ENCODE results near the gene RNF114.
A peak's percentile ranks its signal among the peaks of the same experiment; 100 is the strongest.
"Not testable (repeated sequence)": the region's sequence is repeated elsewhere in the genome, so short reads cannot be mapped to it uniquely, and the experiment has no call there.

Gene RNF114

DNA sequence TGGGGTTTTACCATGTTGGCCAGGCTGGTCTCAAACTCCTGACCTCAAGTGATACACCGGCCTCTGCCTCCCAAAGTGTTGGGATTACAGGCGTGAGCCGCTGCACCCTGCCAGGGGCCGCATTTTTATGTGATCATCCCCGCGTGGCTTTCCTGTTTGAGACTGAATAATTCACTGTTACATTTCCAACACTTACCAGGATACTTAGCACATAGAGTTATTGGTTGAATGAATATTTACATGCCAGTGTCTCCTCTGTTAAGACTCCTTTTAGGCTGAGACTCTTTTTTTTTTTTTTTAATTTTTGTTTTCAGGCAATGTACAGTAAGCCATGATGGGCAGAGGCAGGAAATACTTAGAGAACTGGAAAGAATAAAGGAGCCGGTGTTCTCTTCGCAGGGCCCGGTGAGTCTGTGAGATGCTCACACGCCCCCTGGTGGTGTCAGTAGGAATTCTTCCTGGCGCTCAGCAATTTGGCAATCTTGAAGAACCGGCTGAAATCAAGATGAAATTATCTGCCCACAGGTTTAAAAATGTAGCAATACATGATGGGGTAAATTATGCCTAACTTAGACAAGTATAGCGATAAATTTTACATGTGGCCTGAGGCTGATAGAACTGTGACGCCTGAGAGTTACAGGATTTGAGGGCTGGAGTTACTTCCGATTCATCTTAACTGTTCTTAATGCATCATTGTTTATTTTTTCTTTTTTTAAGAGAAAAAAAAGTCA is 7.6 kb upstream of the RNF114 start:
- peak; percentile 56 for DNase-seq

DNA sequence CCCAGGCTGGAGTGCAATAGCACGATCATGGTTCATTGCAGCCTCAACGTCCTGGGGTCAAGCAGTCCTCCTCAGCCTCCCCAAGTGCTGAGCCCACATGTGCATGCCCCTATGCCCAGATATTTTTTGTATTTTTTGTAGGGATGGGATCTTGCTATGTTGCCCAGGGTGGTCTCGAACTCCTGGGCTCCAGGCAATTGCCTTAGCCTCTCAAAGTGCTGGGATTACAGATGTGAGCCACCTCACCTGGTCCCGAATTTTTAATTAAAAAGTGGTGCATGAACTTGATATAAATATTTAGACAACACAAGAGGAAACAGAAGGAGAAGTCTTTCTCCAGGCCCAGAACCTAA is 7.1 kb upstream of the RNF114 start:
- DNase-seq: no peak

DNA sequence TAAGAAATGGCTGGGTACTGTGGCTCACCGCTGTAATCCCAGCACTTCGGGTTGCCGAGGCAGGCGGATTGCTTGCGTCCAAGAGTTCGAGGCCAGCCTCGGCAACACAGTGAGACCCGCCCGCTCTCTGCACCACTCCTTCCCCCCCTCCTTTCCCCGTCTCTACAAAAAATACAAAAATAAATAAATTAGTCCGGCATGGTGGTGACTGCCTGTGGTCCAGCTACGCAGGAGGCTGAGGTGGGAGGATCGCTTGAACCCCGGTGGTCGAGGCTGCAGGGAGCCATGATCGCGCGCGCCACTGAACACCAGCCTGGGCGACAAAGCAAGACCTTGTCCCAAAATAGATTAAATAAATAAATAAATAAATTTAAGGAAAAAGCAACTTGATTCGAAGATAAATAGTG is 448 bp upstream of the RNF114 start:
- no peak for DNase-seq

- DNase-seq: no peak
Observed at GRCh38 chr20:49937027-49937929, 1.1 kb downstream of the RNF114 start.

- no peak for DNase-seq
Observed at GRCh38 chr20:49938173-49939163, 2.3 kb downstream of the RNF114 start.

DNA sequence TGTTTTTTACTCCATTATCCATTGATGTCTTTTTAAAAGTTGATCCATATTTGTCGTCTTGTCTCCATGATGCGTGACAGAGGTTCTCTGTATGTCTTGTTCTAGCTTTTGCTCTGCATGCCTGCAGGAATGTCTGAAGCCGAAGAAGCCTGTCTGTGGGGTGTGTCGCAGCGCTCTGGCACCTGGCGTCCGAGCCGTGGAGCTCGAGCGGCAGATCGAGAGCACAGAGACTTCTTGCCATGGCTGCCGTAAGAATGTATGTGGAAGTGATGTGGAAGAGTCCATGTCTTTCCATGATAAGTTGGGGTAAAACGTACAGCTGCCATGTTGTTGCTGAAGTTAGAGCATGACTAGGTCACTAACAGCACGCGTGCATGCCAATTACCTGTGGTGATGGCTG is 5.3 kb downstream of the RNF114 start:
- no peak for DNase-seq

DNA sequence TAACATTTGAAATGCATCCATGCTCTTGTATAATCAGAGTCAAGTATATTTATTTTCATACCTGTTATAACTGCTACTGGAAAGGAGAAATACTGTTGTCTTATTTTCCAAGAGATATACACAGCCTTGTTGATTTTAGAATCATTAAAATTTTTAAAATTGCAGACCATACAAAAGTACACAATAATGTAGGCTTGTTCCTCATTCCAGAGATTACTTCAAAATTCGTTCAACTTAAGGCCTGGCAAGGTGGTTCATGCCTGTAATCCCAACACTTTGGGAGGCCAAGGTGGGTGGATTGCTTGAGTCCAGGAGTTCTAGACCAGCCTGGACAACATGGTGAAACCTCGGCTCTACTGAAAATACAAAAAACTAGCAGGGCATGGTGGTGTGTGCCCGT is 6.1 kb downstream of the RNF114 start:
- no peak for DNase-seq

GRCh38 chr20:49942942-49943341 is 6.7 kb downstream of the RNF114 start:
- DNase-seq: no peak

- DNase-seq: no peak
Observed at GRCh38 chr20:49945306-49945700, 9.1 kb downstream of the RNF114 start.

- no peak for DNase-seq
Observed at GRCh38 chr20:49945701-49946477, 9.7 kb downstream of the RNF114 start.

DNA sequence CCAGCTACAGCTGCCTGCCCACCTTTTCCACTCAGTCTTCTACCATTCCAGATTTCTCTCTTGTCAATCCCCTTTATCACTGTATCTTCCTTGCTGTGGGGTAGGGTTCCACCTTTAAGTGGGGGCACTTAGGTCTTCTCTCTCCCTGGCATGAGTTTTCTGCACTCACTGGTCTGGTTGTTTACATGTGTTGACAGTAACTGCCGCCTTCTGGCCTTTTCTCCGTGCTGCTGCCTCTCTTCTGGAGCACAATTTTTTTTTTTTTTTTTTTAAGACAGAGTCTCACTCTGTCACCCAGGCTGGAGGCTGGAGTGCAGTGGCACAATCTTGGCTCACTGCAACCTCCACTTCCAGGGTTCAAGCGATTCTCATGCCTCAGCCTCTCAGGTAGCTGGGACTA is 12.0 kb downstream of the RNF114 start:
- DNase-seq: no peak

DNA sequence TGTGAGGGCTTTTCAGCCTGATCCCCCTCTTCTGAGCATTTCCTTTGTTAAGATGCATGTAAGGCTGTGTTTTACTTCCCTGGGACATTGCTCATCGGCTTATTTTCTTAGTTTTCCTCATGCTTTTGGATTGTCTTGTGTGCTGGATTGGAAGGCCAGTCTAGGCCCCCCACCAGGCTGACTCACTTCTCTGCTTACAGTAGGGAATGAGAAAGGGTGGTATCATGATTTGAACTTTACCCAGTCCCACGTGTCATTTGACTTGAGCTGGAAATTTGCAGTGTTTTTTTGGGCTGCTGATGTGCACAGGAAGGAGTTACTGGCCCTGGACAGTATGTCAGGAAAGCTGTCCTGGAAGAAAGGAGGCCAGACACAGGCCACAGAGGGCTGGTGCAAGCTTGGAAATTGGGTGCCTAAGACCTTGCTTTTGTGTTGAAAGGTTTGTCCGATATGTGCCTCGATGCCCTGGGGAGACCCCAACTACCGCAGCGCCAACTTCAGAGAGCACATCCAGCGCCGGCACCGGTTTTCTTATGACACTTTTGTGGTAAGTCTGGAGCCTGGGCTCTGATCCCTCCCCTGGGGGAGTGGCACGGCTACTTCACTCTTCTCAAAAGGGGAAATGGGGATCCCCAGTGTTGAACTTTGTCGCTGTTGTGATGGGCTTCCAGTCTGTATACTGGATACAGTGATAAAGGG is 12.8 kb downstream of the RNF114 start:
- DNase-seq: no peak

- DNase-seq: no peak
Observed at GRCh38 chr20:49951151-49951550, 15.0 kb downstream of the RNF114 start.

DNA sequence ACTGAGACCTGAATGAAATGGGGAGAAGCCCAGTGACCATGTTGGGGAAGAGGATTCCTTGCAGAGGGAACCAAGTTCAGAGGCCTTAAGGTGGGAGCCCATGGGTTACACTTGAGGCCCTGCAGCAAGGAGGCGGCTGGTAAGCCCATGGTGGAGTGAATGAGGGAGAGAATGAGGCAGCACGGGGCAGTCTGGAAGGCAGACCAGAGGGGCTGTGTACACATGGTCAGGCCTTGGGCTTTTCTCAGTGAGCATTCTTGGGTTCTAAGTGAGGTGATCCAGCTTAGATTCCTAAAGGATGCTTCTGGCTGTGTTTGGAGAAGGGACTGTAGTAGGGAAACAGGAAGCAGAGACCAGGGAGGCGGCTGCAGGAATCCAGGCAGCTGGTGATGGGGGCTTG is 19.0 kb downstream of the RNF114 start:
- DNase-seq: no peak

GRCh38 chr20:49955830-49956396 is 19.7 kb downstream of the RNF114 start:
- not testable (repeated sequence) for DNase-seq

DNA sequence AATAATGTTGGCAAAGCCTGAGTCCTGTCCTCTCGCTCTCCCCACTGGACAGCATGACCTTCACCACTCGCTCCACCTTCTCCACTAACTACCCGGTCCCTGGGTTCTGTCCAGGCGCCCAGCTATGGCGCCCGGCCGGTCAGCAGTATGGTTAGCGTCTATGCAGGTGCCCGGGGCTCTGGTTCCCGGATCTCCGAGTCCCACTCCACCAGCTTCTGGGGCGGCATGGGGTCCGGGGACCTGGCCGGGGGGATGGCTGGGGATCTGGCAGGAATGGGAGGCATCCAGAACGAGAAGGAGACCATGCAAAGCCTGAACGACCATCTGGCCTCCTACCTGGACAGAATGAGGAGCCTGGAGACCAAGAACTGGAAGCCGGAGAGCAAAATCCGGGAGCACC is 20.5 kb downstream of the RNF114 start:
- no peak for DNase-seq

DNA sequence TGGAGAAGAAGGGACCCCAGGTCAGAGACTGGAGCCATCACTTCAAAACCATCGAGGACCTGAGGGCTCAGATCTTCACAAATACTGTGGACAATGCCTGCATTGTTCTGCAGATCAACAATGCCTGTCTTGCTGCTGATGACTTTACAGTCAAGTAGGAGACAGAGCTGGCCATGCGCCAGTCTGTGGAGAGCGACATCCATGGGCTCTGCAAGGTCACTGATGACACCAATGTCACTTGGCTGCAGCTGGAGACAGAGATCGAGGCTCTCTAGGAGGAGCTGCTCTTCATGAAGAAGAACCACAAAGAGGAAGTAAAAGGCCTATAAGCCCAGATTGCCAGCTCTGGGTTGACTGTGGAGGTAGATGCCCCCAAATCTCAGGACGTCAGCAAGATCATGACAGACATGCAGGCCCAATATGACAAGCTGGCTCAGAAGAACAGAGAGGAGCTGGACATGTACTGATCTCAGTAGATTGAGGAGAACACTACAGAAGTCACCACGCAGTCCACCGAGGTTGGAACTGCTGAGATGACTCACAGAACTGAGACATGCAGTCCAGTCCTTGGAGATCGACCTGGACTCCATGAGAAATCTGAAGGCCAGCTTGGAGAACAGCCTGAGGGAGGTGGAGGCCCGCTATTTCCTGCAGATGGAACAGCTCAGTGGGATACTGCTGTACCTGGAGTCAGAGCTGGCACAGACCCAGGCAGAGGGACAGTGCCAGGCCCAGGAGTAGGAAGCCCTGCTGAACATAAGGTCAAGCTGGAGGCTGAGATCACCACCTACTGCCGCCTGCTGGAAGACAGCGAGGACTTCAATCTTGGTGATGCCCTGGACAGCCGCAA is 21.1 kb downstream of the RNF114 start:
- peak; percentile 41 for DNase-seq

GRCh38 chr20:49961413-49961812 is 25.2 kb downstream of the RNF114 start:
- DNase-seq: no peak

- no peak for DNase-seq
Observed at GRCh38 chr20:49964964-49965780, 29.0 kb downstream of the RNF114 start.

Data from NCI-H2029 (cell line).